GM23338 (cell line): ENCODE data around the gene MED28. TPM values are rescaled to one million over a fixed set of nuclear protein-coding genes. Genes with fewer than 3 reads are reported as not detected.

Experiments used
- ATAC-seq: fragments of 200-7000 bp; cut with Tn5 transposase; 3 replicates; pipeline ENCODE4 v1.9.1; 2020
- DNase-seq: peaks from one replicate; pipeline ENCODE4 v3.0.0-alpha.2; 2015; ENCODE audit warnings: low spot score
- H2AFZ ChIP-seq: fragments of 200-600 bp; sonication (generic); 2 replicates; pipeline ENCODE4 v1.8.0; 2016; ENCODE audit warnings: antibody characterized with exemption, mild to moderate bottlenecking, moderate library complexity
- H3F3A ChIP-seq: fragments of 200-600 bp; sonication (generic); replicated peaks from 2 replicates; pipeline ENCODE4 v1.8.0; 2017; ENCODE audit warnings: antibody characterized with exemption, mixed run types, low read depth
- H3K27ac ChIP-seq: fragments of 200-600 bp; sonication (generic); 2 replicates; pipeline ENCODE4 v1.6.1; 2016; ENCODE audit warnings: low read depth
- H3K27me3 ChIP-seq: fragments of 200-600 bp; sonication (generic); 2 replicates; pipeline ENCODE4 v1.8.0; 2016; ENCODE audit warnings: mild to moderate bottlenecking, mixed run types, moderate library complexity; ENCODE audit not compliant: insufficient read depth
- H3K36me3 ChIP-seq: fragments of 200-600 bp; sonication (generic); 2 replicates; pipeline ENCODE4 v1.8.0; 2016; ENCODE audit warnings: mild to moderate bottlenecking; ENCODE audit not compliant: insufficient read depth
- H3K4me1 ChIP-seq: fragments of 200-600 bp; sonication (generic); 2 replicates; pipeline ENCODE4 v1.8.0; 2016; ENCODE audit warnings: mild to moderate bottlenecking, moderate library complexity; ENCODE audit not compliant: insufficient read depth
- H3K4me2 ChIP-seq: fragments of 200-600 bp; sonication (generic); 2 replicates; pipeline ENCODE4 v1.7.1; 2017; ENCODE audit warnings: mixed run types
- H3K4me3 ChIP-seq: fragments of 200-600 bp; sonication (generic); 2 replicates; pipeline ENCODE4 v1.6.1; 2016; ENCODE audit warnings: mixed run types
- H3K79me2 ChIP-seq: fragments of 200-600 bp; sonication (generic); replicated peaks from 2 replicates; pipeline ENCODE4 v1.8.0; 2017; ENCODE audit warnings: mild to moderate bottlenecking; ENCODE audit not compliant: insufficient read depth
- H3K9me2 ChIP-seq: fragments of 200-600 bp; sonication (generic); 2 replicates; pipeline ENCODE4 v1.8.0; 2017; ENCODE audit not compliant: insufficient read depth
- H4K20me1 ChIP-seq: fragments of 200-600 bp; sonication (generic); replicated peaks from 2 replicates; pipeline ENCODE4 v1.8.0; 2017; ENCODE audit warnings: mild to moderate bottlenecking; ENCODE audit not compliant: insufficient read depth
- H3K27ac Mint-ChIP-seq: 2 replicates; pipeline ENCODE4 v1.8.0; 2020; ENCODE audit warnings: inconsistent platforms, mild to moderate bottlenecking, moderate library complexity, mixed read lengths
- H3K27me3 Mint-ChIP-seq: 3 replicates; pipeline ENCODE4 v1.8.0; 2022; ENCODE audit warnings: low read depth, mild to moderate bottlenecking, moderate library complexity, mixed read lengths, inconsistent platforms; ENCODE audit not compliant: insufficient read depth, poor library complexity
- H3K36me3 Mint-ChIP-seq: 3 replicates; pipeline ENCODE4 v1.8.0; 2021; ENCODE audit warnings: low read depth, mild to moderate bottlenecking, inconsistent platforms, moderate library complexity, mixed read lengths
- H3K4me1 Mint-ChIP-seq: 3 replicates; pipeline ENCODE4 v1.8.0; 2020; ENCODE audit warnings: mild to moderate bottlenecking, inconsistent platforms, mixed read lengths
- H3K4me3 Mint-ChIP-seq: 3 replicates; pipeline ENCODE4 v1.8.0; 2021; ENCODE audit warnings: moderate library complexity, mild to moderate bottlenecking, inconsistent platforms, mixed read lengths
- H3K9me3 Mint-ChIP-seq: 3 replicates; pipeline ENCODE4 v1.8.0; 2020; ENCODE audit warnings: moderate library complexity, mild to moderate bottlenecking, inconsistent platforms, mixed read lengths
- EZH2 ChIP-seq: fragments of 200-600 bp; sonication (generic); IDR thresholded peaks from one replicate; pipeline ENCODE4 v1.8.0; 2017; ENCODE audit warnings: antibody characterized with exemption, mild to moderate bottlenecking, low read depth; ENCODE audit not compliant: unreplicated experiment
- EZH2phosphoT487 ChIP-seq: fragments of 200-600 bp; sonication (generic); IDR thresholded peaks from one replicate; pipeline ENCODE4 v1.8.1; 2018; ENCODE audit warnings: antibody characterized with exemption; ENCODE audit not compliant: unreplicated experiment
- JUNB ChIP-seq: IDR thresholded peaks from one replicate; pipeline ENCODE4 v1.6.1; 2016; ENCODE audit warnings: antibody characterized with exemption; ENCODE audit not compliant: unreplicated experiment
- POLR2AphosphoS5 ChIP-seq: IDR thresholded peaks from 2 replicates; pipeline ENCODE4 v1.6.1; 2016; ENCODE audit warnings: antibody characterized with exemption, low read depth
- ZNF114 ChIP-seq: fragments of 250-450 bp; sonication (Bioruptor Pico); IDR thresholded peaks from 2 replicates; pipeline ENCODE4 v1.5.0; 2020; ENCODE audit warnings: mild to moderate bottlenecking, moderate library complexity
- polyA plus RNA-seq: library from polyadenylated mRNA; unstranded; fragments of >200 nt; fragmentation: Nextera tagmentation; extraction: Ambion mirVana; gene quantifications from 2 replicates; pipeline ENCODE4 v1.2.1, GENCODE V29; 2016
- total RNA-seq: library from RNA; depleted of rRNA; stranded (reverse); fragments of >200 nt; shearing (Covaris generic); gene quantifications from 2 replicates; pipeline ENCODE4 v1.2.3, GENCODE V29; 2014
- TF ChIP-seq, protein P1 (sequence below): fragments of 250-450 bp; sonication (Bioruptor Pico); IDR thresholded peaks from 2 replicates; pipeline ENCODE4 v1.5.0; 2020; ENCODE audit warnings: mild to moderate bottlenecking, moderate library complexity
- TF ChIP-seq, protein P2 (sequence below): IDR thresholded peaks from one replicate; pipeline ENCODE4 v1.6.1; 2018; ENCODE audit warnings: antibody characterized with exemption; ENCODE audit not compliant: unreplicated experiment
- TF ChIP-seq, protein P3 (sequence below), 2 experiments: fragments of 200-600 bp in 1 of 2; sonication (generic) in 1 of 2; conservative IDR thresholded peaks; 2 replicates each; pipeline versions ENCODE4 v1.5.1 to v1.6.1; 2016 to 2017; ENCODE audit warnings: antibody characterized with exemption in 2 of 2, low read depth in 2 of 2, mild to moderate bottlenecking in 2 of 2, moderate library complexity in 1 of 2

Gene MED28
- total and polyA plus RNA-seq, 2 experiments from 2014 or later = 24.0 to 60.9 TPM

DNA sequence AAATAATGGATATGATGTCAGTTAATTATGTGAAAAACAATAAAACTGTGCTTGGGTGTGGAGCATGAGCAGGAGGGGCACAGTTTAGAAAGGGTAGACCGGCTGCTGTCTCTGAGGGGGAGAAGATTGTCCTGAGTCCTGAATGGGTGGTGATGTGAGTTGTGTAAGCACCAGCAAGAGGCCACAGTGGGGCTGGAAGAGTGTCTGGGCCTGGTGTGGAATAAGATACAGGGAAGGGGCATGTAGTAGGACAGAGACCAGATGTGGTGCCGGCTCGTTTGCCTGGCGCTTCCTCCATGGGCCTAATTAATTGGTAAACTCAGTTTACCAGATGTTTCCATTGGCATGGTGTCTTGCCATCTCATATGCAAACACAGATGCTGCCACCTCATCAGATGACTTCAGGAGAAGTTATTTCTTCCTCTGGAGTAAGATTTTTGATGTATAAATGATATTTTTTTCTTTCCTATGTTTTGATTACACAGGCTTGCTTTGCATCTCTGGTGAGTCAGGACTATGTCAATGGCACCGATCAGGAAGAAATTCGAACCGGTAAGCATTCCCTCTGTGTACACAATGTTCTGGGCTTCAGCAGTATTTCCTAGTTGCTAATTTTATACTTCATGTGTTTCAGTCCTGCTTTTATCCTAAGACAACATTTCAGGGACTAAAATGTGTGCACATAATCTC, 5.1 kb downstream of the MED28 start (continued):
- TF ChIP-seq, protein P1, sequence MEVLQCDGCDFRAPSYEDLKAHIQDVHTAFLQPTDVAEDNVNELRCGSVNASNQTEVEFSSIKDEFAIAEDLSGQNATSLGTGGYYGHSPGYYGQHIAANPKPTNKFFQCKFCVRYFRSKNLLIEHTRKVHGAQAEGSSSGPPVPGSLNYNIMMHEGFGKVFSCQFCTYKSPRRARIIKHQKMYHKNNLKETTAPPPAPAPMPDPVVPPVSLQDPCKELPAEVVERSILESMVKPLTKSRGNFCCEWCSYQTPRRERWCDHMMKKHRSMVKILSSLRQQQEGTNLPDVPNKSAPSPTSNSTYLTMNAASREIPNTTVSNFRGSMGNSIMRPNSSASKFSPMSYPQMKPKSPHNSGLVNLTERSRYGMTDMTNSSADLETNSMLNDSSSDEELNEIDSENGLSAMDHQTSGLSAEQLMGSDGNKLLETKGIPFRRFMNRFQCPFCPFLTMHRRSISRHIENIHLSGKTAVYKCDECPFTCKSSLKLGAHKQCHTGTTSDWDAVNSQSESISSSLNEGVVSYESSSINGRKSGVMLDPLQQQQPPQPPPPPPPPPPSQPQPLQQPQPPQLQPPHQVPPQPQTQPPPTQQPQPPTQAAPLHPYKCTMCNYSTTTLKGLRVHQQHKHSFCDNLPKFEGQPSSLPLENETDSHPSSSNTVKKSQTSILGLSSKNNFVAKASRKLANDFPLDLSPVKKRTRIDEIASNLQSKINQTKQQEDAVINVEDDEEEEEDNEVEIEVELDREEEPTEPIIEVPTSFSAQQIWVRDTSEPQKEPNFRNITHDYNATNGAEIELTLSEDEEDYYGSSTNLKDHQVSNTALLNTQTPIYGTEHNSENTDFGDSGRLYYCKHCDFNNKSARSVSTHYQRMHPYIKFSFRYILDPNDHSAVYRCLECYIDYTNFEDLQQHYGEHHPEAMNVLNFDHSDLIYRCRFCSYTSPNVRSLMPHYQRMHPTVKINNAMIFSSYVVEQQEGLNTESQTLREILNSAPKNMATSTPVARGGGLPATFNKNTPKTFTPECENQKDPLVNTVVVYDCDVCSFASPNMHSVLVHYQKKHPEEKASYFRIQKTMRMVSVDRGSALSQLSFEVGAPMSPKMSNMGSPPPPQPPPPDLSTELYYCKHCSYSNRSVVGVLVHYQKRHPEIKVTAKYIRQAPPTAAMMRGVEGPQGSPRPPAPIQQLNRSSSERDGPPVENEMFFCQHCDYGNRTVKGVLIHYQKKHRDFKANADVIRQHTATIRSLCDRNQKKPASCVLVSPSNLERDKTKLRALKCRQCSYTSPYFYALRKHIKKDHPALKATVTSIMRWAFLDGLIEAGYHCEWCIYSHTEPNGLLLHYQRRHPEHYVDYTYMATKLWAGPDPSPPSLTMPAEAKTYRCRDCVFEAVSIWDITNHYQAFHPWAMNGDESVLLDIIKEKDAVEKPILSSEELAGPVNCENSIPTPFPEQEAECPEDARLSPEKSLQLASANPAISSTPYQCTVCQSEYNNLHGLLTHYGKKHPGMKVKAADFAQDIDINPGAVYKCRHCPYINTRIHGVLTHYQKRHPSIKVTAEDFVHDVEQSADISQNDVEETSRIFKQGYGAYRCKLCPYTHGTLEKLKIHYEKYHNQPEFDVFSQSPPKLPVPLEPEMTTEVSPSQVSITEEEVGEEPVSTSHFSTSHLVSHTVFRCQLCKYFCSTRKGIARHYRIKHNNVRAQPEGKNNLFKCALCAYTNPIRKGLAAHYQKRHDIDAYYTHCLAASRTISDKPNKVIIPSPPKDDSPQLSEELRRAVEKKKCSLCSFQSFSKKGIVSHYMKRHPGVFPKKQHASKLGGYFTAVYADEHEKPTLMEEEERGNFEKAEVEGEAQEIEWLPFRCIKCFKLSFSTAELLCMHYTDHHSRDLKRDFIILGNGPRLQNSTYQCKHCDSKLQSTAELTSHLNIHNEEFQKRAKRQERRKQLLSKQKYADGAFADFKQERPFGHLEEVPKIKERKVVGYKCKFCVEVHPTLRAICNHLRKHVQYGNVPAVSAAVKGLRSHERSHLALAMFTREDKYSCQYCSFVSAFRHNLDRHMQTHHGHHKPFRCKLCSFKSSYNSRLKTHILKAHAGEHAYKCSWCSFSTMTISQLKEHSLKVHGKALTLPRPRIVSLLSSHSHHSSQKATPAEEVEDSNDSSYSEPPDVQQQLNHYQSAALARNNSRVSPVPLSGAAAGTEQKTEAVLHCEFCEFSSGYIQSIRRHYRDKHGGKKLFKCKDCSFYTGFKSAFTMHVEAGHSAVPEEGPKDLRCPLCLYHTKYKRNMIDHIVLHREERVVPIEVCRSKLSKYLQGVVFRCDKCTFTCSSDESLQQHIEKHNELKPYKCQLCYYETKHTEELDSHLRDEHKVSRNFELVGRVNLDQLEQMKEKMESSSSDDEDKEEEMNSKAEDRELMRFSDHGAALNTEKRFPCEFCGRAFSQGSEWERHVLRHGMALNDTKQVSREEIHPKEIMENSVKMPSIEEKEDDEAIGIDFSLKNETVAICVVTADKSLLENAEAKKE (CRISPR knock-in tag) = no peak
- TF ChIP-seq POLR2AphosphoS5 = no peak
- TF ChIP-seq EZH2 = no peak
- TF ChIP-seq JUNB = no peak

DNA sequence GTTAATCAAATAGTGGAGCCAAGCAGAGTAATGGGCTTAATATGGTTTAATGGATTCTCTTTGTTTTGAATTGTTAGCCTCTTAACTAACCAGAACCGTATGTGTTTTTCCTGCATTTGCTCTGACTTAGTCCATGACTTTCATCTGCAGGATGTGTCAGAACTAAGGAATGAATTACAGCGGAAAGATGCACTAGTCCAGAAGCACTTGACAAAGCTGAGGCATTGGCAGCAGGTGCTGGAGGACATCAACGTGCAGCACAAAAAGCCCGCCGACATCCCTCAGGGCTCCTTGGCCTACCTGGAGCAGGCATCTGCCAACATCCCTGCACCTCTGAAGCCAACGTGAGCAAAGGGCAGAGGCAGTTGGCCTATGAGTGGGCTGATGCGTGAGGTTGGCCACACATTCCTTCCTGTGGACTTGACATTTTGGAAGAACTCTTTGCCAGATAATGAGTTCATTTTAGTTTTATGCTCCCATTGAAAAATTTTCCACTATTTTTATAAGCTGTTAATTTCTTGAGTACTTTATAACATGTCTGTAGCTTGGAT, 9.1 kb downstream of the MED28 start:
- H3K4me1 Mint-ChIP-seq = peaks cover 4% of the 10 kb centered on the region; the same call in 2 of the 3 replicates
- Histone ChIP-seq H3K4me1 (no peaks in the 10 kb centered on the region), H2AFZ (no peak overlapping the region), H3K79me2 (peaks cover 48% of the 10 kb centered on the region), H3K27ac (no peak overlapping the region), H3K36me3 (peaks cover 81% of the 10 kb centered on the region), H4K20me1 (peaks cover 48% of the 10 kb centered on the region), H3K9me2 (no peaks in the 10 kb centered on the region), H3K4me3 (no peak overlapping the region), H3K27me3 (no peaks in the 10 kb centered on the region), H3F3A (no peaks in the 10 kb centered on the region), H3K4me2 (no peak overlapping the region)
- ATAC-seq = no peak
- no peaks in the 10 kb centered on the region for H3K9me3 Mint-ChIP-seq
- H3K27ac Mint-ChIP-seq = no peak overlapping the region
- no peak for DNase-seq
- no peak overlapping the region for H3K4me3 Mint-ChIP-seq
- H3K36me3 Mint-ChIP-seq = peaks cover 96% of the 10 kb centered on the region
- peaks cover 2% of the 10 kb centered on the region for H3K27me3 Mint-ChIP-seq
- TF ChIP-seq, protein P2, sequence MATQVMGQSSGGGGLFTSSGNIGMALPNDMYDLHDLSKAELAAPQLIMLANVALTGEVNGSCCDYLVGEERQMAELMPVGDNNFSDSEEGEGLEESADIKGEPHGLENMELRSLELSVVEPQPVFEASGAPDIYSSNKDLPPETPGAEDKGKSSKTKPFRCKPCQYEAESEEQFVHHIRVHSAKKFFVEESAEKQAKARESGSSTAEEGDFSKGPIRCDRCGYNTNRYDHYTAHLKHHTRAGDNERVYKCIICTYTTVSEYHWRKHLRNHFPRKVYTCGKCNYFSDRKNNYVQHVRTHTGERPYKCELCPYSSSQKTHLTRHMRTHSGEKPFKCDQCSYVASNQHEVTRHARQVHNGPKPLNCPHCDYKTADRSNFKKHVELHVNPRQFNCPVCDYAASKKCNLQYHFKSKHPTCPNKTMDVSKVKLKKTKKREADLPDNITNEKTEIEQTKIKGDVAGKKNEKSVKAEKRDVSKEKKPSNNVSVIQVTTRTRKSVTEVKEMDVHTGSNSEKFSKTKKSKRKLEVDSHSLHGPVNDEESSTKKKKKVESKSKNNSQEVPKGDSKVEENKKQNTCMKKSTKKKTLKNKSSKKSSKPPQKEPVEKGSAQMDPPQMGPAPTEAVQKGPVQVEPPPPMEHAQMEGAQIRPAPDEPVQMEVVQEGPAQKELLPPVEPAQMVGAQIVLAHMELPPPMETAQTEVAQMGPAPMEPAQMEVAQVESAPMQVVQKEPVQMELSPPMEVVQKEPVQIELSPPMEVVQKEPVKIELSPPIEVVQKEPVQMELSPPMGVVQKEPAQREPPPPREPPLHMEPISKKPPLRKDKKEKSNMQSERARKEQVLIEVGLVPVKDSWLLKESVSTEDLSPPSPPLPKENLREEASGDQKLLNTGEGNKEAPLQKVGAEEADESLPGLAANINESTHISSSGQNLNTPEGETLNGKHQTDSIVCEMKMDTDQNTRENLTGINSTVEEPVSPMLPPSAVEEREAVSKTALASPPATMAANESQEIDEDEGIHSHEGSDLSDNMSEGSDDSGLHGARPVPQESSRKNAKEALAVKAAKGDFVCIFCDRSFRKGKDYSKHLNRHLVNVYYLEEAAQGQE = no peak
- TF ChIP-seq ZNF114 (CRISPR knock-in tag) (no peak), EZH2phosphoT487 (no peak)
- TF ChIP-seq, protein P3, sequence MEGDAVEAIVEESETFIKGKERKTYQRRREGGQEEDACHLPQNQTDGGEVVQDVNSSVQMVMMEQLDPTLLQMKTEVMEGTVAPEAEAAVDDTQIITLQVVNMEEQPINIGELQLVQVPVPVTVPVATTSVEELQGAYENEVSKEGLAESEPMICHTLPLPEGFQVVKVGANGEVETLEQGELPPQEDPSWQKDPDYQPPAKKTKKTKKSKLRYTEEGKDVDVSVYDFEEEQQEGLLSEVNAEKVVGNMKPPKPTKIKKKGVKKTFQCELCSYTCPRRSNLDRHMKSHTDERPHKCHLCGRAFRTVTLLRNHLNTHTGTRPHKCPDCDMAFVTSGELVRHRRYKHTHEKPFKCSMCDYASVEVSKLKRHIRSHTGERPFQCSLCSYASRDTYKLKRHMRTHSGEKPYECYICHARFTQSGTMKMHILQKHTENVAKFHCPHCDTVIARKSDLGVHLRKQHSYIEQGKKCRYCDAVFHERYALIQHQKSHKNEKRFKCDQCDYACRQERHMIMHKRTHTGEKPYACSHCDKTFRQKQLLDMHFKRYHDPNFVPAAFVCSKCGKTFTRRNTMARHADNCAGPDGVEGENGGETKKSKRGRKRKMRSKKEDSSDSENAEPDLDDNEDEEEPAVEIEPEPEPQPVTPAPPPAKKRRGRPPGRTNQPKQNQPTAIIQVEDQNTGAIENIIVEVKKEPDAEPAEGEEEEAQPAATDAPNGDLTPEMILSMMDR (conservative IDR thresholded peaks at IDR 0.05; ENCODE audit: low read depth in 2 of 2) = no peak
